ENCODE measurements around the gene ARMH3.
"Not testable (repeated sequence)": the region's sequence is repeated elsewhere in the genome, so short reads cannot be mapped to it uniquely, and the experiment has no call there.

Gene ARMH3

DNA sequence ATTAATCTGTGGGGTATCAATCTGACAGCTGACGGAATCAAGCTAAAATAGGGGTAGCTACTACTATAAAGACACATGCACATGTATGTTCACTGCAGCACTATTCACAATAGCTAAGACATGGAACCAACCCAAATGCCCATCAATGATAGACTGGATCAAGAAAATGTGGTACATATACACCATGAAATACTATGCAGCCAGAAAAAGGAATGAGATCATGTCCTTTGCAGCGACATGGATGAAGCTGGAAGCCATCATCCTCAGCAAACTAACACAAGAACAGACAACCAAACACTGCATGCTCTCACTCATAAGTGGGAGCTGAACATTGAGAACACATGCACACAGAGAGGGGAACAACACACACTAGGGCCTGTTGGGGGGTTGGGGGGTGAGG lies 75.3 kb downstream of the ARMH3 start:
- not testable (repeated sequence) for DNase-seq (ENCODE audit: low read depth)

DNA sequence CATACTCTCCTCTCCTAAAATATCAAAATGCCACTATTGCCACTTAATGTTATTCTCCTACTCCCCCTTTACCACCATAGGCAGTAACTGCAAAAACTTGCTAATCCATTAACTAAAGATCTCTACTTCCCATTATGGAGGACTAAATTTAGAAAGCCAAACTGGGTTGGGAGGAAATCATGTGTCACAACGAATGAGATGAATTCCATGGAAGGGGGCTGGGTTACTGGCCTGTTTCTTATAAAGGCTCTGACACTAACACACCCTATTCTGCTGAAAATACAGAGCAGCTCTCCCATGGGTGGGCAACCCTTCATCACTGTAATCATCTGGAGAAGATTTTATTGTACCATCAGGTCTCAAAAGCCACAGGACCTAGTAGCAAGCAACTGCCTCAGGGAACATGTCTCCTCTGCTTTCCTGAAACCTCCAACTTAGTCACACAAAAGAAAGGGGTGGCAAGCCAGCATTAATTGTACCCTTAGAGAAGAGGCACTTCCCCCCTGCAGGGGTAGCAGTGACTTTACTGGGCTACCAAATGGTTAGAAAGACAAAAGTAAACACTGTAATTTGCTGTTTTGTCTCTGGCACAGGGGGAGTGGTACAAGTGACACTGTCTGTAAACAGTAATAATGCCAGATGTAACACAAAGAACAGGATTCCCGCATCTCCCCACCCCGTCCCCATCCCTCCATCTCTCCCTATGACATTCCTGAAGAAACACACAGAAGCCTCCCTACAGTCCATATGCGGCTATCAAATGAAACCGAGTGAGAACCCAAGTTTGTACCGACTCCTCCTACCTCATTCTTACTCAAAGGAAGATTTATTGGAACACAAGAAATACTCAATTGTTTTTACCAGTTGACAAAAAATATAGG lies 81.6 kb downstream of the ARMH3 start:
- DNase-seq (ENCODE audit: low read depth), result no peak

DNA sequence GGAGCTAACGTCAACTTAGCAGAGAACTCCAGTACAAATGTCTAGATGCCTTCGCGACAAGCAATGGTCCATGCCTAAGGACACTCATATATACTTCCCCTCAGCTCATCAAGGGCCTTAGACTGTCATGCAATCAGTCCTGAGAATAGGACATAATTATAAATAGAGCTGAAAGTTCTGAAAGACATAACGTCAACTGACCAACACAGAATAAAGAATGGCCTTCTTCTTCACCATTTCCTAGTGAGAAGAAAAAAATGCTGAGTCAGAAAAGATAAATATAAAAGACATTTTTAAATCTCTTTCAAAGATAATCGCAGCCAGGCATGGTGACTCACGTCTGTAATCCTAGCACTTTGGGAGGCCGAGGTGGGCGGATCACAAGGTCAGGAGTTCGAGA lies 83.2 kb downstream of the ARMH3 start:
- DNase-seq (ENCODE audit: low read depth), result no peak

DNA sequence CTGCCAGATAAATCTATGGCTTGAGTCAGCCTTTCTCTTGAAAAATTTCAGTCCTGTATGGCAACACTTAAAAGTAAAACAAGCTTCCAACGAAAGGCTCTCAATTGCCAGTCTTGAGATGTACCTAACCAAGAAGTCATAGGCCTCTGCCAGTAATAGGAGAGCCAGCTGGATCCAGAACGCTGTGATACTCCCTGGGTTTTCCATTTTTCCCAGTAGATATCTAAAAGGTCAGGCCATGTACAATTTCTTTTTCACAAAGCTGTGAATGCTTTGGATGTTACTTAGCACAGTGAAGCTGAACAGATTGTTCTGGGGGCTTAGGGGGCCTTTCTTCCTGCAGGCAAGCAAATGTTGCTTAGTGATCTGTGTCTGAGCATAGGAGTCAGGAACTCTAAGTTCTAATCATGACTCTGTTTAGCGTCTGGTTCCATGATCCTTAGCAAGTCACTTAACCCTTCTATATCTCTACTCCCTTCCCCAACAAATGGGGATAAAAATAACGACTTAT lies 86.5 kb downstream of the ARMH3 start:
- DNase-seq (ENCODE audit: low read depth), result no peak

DNA sequence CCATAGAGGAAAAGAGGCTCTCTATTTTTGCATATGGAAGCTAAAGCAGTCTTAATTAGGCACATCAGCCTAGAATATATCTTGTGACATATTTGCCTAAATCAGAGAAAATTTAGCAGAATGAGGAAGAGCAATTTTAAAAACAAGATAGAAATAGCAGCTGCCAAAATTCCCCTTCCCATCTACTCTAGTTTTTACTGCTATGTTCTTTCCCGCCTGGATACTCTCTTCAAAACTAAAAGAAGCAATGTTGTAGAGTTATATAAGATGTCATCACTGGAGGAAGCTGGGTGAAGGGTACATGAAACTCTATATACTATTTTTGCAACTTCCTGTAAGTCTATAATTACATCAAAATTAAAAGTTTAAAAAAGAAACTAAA lies 87.0 kb downstream of the ARMH3 start:
- no peak for DNase-seq (ENCODE audit: low read depth)

- DNase-seq (ENCODE audit: low read depth), result no peak
Observed at GRCh38 chr10:101968286-101968939, 87.6 kb downstream of the ARMH3 start.

DNA sequence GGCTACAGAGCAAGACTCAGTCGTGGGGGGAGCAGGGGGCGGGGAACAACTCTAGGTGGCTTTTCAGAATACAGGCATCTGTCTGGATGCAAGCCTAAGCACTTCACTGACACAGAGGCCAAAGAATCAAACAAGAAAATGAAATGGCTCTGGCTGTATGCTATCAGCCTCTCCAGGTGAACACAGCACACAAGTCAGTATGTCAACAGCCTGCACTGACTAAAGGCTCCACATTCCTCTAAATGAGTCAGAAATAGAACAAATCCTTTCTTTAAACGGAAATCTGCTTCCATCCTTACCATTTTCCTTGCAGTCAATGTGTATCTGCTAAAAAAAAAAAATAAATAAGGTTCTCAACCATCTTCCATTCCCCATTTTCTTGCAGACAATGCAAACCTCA lies 88.3 kb downstream of the ARMH3 start:
- no peak for DNase-seq (ENCODE audit: low read depth)

DNA sequence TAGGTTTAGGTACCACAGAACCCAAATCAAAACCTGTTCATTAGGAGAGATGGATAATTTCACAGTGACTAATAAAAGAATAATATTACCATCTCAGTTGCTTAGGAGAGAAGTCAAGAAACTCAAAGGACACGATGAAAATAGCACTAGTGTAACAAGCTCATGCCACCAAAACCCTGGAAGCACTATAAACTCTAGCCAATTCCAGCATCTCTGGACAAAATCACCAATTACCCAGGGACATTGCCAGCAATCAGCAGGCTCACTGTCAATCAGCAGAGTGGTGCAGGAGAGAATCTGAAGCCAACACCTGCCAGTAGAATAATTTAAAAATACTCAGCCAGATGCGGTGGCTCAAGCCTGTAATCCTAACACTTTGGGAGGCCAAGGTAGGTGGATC lies 88.9 kb downstream of the ARMH3 start:
- DNase-seq (ENCODE audit: low read depth), result no peak

GRCh38 chr10:101965075-101965765 lies 90.8 kb downstream of the ARMH3 start:
- DNase-seq (ENCODE audit: low read depth), result no peak

GRCh38 chr10:101961591-101962498 lies 94.1 kb downstream of the ARMH3 start:
- no peak for DNase-seq (ENCODE audit: low read depth)

GRCh38 chr10:101960879-101961395 lies 95.0 kb downstream of the ARMH3 start:
- DNase-seq (ENCODE audit: low read depth), result no peak

GRCh38 chr10:101959346-101959916 lies 96.5 kb downstream of the ARMH3 start:
- DNase-seq (ENCODE audit: low read depth), result no peak

- DNase-seq (ENCODE audit: low read depth), result no peak
Observed at GRCh38 chr10:101958691-101959090, 97.3 kb downstream of the ARMH3 start.

DNA sequence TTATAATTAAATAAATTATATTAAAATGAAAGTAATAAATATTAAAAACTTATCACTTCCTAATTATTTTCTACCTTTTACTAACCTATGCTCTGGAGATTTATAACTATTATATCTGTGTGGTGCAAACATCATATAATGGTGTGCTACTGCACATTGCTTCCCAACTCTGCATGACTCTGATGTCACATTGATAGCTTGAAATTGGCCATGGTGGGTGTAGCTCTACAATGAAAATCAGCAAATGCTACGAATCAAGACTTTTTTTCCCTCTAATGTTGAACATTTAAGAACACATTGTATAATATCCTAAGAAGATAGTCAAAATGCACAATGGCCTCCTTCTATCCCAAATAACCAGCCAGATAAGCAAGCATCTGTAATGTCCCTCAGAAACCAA lies 99.1 kb downstream of the ARMH3 start:
- no peak for DNase-seq (ENCODE audit: low read depth)

DNA sequence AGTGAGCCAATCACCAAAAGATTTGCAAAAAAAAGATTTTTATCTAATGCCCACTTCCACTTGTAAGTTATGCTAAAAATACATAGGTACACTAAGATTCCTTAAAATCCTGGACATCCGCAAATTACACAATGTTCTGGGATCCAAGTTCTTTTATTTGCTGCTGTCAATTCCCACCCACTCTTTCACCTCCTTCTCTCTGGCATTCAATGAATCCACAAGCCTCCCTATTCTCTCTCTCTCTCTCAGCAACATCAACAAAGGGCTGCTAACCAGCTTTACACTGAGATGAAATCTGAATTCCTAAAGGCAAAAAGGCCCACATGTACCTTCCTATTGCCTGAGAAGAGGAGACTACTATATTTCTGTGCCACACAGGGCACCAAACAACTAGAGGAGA lies 99.9 kb downstream of the ARMH3 start:
- no peak for DNase-seq (ENCODE audit: low read depth)

- DNase-seq (ENCODE audit: low read depth), result no peak
Observed at GRCh38 chr10:101952191-101952590, 103.8 kb downstream of the ARMH3 start.

- DNase-seq (ENCODE audit: low read depth), result no peak
Observed at GRCh38 chr10:101950213-101950612, 105.8 kb downstream of the ARMH3 start.

DNA sequence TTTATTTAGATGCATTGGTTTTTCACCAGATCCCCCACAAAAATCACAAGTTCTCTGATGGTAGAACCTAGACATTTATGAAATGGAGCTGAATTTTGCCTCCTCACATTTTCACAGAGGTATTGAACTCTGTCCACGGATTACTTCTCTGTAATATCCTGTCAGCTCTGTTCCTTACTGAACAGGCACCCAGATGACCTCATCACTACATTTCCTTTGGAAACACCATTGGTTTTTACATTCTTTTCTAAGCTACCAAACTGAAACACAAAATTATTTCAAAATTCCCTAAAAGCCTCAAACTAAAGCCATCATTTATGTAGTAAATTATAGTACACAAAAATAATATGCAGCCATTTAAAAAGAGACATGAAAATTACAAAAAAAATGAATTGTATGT lies 114.1 kb downstream of the ARMH3 start:
- DNase-seq (ENCODE audit: low read depth), result no peak

DNA sequence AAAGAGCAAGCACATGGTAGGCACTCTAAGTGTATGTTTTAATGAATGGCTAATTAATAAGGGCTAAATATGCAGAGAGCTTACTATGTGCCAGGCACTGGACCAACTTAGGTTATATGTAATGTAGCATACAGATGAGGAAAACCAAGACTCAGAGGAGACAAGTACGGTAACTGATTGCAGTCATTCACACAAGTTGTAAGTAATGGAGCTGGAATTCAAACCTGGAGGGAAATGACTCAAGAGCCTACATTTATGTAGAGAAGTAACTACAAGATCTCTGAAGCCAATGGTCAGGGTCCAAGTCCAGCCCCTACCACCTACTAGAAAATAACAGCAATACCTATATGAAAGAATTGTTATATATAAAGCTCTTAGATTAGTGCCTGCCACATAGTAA lies 115.1 kb downstream of the ARMH3 start:
- no peak for DNase-seq (ENCODE audit: low read depth)

- no peak for DNase-seq (ENCODE audit: low read depth)
Observed at GRCh38 chr10:101939729-101940128, 116.2 kb downstream of the ARMH3 start.

DNA sequence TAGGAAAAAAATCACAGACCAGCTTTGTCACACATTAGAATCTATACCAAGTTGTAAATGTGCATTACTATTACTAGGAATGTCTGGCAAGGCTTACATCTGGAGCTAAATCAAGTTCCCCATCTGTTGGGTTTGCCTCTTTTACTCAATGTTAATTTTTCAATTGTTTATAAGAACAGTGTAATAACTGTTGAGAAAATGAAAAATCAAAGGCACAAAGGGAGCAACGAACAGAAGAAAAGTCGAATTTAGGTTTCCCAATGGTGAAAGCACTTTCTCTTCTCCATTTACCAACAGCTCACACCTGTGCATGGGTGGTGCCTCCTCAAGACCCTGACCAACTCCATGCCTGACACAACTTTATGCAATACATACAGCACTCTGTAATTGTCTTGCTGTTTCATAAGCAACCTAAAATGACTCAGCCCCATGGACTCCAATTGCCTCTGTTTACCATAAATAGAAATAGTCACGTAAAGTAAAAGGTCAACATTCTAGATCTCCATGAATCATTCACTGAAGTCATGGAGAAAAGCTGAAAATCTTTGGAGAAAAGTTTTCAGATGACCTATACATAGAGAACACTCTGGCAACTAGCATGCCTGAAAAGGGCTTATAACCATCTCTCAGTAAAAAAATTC lies 116.8 kb downstream of the ARMH3 start:
- no peak for DNase-seq (ENCODE audit: low read depth)
